ENCODE results near the gene PSMD8.
A peak's percentile ranks its signal among the peaks of the same experiment; 100 is the strongest.
"Not testable (repeated sequence)": the region's sequence is repeated elsewhere in the genome, so short reads cannot be mapped to it uniquely, and the experiment has no call there.

The PSMD8 gene

DNA sequence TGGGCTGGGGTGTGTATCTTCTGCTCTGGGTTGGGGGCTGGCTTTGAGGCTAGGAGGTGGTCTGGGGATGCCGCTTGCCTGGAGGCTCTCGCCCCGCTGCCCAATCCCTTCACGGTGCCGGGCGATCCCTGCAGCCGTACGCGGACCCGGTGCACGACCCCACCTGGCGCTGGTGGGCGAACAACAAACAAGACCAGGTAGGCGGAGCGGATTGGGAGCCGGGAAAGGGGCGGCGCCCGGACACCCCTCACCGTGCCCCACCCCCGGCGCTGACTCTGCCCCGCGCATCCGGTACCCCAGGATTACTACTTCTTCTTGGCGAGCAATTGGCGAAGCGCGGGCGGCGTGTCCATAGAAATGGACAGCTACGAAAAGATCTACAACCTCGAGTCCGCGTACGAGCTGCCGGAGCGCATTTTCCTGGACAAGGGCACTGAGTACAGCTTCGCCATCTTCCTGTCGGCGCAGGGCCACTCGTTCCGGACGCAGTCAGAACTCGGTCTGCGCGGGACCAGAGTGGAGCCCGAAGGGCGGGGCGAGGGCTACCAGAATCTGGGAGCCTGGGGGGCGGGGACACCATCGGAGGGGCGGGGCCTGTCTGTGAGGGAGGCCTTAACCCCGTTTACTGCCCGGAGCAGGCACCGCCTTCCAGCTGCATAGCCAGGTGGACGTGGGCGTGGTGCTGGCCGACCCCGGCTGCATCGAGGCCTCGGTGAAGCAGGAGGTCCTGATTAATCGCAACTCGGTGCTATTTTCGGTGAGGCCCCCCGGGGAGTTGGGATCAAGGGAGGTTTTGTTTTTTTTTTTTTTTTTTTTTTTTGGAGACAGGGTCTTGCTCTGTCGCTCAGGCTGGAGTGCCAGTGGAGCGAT, 12.1 kb upstream of the PSMD8 start:
- DNase-seq = peak; percentile 56

DNA sequence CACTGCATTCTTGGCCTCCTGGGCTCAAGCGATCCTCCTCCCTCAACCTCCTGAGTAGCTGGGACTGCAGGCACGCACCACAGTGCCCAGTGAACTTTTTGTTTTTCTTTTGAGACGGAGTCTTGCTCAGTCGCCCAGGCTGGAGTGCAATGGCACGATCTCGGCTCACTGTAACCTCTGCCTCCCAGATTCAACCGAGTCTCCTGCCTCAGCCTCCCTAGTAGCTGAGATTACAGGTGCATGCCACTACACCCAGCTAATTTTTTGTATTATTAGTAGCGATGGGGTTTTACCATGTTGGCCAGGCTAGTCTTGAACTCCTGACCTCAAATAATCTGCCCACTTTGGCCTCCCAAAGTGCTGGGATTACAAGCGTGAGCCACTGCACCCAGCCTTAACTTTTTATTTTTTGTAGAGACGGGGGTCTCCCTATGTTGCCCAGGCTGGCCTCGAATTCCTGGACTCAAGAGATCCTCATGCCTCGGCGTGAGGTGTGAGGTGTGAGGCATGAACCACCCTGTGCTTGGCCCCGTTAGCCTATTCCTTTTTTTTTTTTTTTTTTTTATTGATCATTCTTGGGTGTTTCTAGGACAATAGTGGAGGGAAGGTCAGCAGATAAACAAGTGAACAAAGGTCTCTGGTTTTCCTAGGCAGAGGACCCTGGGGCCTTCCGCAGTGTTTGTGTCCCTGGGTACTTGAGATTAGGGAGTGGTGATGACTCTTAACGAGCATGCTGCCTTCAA, 11.3 kb upstream of the PSMD8 start:
- DNase-seq = not testable (repeated sequence)

DNA sequence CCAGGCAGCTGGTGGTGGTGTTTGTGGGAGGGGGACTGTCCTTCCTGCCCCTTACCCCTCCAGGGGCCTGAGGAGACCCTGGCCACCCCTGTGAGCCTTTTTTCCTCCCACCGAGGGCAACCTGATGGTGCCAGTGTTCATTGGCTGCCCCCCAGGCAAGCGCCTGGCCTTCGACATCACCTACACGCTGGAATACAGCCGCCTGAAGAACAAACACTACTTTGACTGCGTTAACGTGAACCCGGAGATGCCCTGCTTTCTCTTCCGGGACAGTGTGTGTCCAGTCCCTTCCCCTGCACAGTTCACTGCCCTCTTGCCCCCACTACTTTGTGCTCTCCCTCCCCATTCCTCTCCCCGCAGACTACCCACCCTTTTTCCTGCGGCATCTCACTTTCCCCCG, 7.3 kb upstream of the PSMD8 start:
- no peak for DNase-seq

DNA sequence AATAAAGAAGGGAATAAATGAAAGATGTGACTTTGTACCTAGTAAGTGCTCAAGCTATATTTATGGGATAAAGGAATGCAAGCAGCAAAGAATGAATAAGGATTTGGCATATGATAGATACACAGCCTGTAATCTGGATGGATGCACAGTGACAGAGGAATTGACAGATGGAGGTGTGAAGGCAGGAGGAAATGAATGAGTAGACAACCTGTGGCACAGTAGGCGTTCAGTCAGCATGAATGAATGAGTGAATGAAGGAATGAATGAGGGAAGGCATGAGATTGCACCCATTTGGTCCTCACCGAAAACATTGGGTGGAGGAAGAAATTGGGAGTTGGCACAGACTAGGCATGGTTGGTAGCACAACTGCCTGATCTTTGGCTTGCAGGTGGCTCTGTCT, 4.8 kb upstream of the PSMD8 start:
- DNase-seq = no peak

DNA sequence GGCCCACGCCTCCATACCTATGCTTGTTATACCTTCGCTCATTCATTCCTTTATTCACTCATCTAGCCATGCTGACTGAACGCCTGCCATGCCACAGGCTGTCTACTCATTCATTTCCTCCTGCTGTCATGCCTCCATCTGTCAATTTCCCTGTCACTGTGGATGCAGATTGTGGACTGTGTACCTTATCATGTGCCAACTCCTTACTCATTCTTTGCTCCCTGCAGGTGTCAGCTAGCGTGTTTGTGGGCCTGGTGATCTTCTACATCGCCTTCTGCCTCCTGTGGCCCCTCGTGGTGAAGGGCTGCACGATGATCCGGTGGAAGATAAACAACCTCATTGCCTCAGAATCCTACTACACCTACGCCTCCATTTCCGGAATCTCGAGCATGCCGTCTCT, 4.1 kb upstream of the PSMD8 start:
- DNase-seq = no peak

DNA sequence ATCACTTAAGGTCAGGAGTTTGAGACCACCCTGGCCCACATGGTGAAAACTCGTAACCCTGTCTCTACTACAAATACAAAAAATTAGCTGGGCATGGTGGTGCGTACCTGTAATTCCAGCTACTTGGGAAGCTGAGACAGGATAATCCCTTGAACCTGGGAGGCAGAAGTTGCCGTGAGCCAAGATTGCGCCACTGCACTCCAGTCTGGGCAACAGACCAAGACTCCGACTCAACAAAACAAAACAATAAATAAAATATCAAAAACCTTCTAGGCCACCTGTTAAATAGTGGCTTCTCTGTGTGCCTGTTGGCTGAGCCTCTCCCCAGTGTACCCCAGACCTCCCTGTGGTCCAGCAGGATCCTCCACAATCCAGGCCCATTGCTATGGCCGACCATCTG, 3.3 kb upstream of the PSMD8 start:
- no peak for DNase-seq

DNA sequence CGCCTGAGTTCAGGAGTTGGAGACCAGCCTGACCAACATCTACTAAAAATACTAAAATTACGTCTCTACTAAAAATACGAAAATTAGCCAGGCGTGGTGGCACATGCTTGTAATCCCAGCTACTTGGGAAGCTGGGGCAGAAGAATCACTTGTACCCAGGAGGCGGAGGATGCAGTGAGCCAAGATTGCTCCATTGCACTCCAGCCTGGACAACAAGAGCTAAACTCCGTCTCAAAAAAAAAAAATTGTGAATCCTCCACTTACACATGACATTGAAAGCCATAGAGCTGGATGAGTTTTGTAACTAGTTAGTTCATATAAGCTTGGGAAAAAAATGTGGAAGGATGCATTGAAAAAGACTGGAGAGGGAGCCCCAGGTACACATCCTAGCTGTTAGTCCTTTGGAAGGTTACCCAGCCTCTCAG, 452 bp upstream of the PSMD8 start:
- no peak for DNase-seq

DNA sequence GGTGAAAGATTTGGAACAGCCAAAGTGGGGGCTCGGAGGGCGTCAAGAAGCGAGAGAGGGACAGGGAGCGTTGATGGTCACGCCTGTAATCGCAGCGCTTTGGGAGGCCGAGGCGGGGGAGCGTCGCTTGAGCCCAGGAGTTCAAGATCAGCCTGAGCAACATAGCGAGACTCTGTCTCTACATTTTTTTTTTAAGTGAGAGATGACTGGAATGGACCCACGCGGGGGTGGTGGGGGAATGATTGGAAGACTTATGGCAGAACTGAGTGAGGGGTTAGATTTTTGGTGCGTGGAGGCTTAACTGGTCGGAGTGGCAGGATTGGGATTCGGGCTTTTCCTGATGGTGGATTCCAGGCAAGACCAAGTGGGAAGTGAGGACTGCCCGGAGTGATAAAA, 725 bp downstream of the PSMD8 start:
- DNase-seq = no peak

DNA sequence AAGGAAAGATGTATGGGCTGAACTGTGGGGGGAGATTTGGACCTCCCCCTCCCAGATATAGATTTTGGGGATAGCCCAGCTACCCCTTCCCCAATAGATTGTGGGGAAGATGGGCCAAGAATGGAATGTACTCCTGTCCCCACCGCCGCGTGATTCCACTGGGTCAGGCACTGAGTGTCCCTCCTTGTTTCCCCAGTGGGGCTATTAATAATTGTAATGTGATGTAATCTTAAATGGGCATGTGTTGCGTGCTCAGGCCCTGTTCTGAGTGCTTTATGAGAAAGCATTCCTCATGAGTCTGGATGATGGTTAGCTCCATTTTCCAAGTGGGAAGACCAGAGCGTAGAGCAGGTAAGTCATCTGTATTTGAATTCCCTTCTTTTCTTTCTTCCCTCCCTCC, 1.4 kb downstream of the PSMD8 start:
- DNase-seq = no peak

DNA sequence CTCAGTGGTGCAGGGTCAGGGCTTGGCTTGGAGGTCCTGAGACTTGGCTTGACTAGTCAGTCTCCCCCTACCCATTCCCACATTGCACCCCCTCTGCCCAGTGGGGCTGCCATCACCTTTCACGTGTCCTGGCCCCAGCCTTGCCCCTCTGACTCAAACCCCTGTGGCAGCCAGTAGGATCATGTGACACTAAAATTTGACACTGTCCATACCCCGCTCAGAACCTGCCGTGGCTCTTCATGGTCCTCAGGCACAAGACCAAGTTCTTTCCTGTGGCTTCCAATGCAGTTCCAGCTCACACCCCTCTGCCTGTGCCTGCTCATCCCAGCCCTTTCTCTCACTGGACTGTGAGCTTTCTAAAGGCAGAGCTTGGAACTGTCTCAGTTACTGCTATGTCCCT, 2.2 kb downstream of the PSMD8 start:
- no peak for DNase-seq

DNA sequence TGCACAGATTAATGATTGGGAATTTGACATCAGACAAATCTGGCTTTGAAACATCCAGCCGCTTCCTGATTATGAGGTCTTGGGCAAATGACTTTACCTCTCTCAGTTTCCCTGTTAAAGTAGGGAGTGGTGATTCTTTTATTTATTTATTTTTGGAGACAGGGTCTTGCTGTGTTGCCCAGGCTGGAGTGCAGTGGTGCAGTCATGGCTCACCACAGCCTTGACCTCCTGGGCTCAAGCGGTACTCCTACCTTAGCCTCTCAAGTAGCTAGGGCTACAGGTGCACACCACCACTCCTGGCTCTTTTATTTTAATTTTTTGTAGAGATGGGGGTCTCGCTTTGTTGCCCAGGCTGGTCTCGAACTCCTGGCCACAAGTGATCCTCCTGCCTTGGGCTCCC, 2.7 kb downstream of the PSMD8 start:
- no peak for DNase-seq

DNA sequence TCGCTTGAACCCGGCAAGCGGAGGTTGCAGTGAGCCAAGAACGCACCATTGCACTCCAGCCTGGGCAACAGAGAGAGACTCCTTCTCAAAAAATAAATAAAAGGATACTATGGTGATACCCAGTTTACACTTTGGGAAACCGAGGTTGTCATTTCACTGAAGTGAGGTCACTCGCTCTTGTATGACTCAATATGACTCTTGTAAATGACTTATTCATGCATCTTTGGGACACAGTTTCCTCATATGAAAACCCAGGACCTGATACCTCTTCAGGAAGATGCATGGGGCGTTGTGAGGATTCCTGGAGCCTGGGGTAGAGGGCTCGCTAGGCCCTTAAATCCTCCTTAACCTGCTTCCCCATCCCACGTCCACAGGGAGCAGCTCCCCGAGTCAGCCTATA, 4.5 kb downstream of the PSMD8 start:
- no peak for DNase-seq

DNA sequence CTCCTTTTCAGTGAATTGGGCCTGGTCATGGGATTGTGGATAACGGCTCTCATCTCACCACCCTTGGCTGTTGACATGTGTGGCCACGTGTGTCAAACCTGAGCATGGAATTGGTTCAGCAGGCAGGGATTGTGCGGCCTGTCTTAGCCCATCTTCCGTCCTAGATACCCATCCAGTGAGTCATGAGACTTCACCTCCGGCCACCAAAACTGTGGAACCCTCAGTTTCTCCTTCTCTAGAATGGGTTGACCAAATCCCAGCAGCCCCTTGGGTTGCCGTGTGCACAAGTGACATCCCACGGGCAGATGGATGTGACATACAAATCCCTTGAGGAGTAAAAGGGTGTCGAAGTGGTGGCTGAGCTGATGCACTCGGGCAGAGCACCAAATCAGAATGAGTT, 6.8 kb downstream of the PSMD8 start:
- DNase-seq = no peak

DNA sequence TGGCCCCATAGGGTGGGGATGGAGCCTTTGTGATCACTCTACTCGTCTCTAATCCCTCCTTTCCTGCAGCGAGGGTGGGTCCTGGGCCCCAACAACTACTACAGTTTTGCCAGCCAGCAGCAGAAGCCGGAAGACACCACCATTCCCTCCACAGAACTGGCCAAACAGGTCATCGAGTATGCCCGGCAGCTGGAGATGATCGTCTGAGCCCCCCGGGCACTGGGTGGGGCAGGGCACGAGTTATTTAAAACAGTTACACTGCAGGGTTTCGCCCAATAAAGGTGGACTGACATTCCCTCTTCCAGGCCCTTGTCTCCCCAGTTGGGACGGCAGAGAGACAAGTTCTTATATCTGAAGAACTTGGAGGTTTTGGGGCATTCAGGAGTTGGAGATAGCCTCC, 8.8 kb downstream of the PSMD8 start:
- no peak for DNase-seq

DNA sequence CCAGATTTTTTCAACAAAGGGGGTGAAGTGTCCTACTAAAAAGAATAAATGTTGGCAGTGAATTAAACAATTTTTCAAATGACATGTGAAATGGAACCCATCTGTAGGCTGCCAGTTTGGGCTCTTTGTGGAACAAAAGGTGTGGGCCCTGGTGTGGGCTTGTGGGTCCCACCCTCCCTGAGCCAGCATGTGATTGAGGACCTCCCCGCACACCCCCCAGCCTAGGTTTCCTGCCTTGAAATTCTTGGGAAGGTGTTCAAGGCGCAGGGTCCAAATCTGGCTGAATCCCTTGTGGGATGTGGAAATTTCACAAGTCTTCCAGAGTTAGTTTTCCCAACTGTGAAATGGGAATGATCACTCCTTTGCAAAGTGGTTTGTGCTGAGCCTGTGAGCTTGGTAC, 9.4 kb downstream of the PSMD8 start:
- no peak for DNase-seq

DNA sequence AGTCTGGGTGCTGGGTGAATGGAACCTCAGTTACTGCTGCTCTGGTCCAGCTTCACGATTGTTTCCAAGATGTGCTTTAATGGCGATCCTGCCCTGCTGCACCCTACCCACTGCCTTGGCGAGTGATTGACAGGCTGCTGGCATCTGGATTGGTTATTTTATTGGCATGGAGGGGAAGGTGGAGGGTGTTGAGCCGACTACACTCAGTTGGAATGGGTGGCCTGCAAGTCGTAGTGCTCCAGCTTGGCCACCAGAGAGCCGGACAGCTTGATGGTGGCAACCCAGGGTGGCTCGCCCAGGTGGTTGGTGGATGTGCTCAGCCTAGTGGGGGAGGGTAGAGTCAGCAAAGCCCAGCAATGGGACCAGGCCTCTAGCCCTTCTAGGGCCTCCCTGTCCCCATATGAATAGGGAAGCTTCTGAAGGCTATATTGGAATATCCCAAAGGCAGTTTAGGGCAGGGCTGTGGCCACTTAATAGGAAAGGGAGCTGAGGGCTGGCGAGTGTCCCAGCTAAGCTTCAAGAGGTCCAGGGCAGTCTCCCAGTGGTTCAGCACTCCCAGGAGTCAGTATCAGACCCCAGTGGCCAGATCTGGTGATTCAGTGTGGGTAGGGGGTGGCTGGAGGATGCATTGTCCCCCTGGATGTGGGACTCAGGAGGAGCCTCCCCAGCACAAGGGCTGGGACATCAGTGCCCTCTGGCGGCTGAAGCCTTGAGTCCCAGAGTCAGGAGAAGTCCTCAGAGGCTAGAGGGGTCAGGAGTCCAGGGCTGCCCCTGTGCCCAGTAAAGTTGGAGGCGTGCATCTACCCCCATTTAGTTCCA, 10.0 kb downstream of the PSMD8 start:
- DNase-seq = no peak

DNA sequence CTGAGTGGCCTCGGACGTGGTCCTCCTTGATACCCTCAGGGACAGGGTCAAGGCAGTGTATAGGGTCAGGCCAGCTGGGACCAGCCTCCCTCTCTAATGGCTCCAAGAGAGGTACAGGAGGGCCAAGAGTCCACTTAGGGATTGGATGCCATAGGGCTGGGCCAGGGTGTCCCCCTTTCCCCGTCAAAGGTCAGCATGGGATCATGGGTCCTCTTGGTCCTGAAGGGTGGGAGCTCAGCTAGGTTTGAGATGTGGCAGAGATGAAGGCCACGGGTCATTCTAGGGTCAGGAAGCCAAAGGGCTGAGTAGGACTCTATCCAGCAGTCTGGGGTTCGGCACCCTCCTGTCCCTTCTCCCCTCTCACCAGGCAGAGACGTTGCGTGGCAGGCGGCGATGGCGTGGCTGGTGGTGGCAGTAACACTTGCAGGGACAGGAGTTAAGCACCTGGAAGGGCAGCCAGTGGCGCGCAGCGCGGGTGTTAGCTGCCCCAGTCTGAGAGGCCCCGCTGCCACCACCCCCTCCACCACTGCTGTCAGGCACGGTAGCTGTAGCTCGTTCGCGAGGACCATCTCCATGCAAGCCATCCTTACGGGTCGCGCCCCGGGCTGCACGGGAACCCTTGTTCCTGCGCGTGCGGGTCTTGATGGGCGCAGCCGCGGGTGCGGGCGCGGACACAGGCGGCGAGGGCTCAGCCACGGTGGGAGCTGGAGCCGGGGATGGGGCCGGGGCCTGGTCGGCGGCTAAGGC, 10.9 kb downstream of the PSMD8 start:
- DNase-seq = no peak

DNA sequence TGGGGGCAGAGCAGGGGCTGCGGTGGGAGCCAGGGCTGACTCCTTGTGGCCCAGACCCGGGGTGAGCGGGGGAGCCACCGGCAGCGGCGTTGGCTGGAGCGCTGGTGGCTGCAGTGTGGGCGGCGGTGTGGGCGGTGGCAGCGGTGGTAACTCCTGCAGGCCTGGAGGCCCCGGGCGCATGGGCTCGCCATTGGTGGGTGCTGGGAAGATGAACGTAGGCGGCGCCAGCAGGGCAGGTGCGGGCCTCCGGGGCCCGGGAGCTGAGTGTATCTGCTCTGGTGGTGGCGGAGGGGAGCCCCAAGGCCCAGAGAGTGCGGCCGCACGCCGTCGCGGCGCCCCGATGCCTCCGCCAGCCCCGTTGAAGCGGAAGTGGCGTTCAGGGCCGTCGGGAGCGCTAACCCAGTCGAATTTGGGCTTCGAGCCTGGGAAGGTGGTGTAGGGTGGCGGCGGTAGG, 11.5 kb downstream of the PSMD8 start:
- no peak for DNase-seq

DNA sequence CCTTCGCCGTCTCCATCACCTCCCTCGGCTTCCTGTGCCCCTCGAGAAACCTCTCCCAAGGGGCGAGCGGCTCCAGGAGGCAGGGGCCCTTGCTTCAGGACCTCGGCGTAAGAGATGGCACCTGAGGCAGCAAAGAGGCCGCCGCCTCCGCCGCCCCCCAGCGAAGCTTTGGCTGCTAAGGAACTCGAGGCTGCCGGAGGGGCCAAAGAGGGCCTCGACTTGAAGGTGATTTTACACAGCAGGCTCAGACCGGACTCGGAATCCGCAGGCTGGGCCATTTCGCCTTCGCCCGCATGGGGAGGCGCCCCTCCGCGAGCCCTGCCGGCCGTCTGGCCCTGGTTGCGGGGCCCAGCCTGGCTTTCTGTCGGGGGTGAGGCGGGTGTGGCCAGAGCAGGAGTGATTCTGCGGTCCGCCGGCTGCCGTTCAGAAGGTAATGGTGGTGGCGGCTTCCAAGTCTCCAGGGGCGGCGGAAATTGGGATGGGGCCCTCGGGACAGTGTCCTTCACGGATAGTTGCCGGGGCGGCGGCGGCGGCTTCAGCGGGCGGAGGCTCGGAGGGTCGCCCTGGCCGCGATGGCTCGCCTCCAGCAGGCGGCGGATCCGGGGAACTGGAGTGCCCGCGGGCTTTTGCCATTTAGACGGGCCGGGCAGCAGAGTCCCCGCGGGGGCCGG, 12.1 kb downstream of the PSMD8 start:
- DNase-seq = no peak

DNA sequence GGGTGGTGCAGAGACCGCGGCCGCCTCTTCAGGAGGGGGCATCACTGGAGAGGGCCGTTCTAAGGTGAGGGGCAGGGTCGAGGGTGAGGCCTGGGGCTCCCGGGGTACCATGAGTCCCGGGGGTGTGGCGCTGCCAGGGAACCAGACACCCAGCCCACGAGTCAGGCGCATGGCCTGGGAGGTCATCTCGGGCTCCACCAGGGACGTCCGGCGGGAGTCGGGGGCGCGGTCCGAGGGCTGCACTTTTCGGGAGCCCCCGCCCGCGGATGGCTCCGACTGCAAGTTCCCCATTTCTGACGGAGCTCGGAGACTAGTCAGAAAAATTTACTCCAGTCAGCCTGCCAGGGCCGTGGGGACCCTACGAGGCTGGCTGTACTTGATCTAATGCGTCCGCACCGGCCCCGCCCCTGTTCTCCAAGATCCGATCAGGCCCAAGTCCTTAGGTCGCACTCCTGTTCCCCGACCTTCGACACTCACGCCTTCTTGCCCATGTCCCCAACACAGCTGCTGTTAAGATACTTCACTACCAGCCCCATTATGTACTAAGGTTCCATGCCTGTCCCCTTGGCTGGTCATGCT, 12.7 kb downstream of the PSMD8 start:
- no peak for DNase-seq

DNA sequence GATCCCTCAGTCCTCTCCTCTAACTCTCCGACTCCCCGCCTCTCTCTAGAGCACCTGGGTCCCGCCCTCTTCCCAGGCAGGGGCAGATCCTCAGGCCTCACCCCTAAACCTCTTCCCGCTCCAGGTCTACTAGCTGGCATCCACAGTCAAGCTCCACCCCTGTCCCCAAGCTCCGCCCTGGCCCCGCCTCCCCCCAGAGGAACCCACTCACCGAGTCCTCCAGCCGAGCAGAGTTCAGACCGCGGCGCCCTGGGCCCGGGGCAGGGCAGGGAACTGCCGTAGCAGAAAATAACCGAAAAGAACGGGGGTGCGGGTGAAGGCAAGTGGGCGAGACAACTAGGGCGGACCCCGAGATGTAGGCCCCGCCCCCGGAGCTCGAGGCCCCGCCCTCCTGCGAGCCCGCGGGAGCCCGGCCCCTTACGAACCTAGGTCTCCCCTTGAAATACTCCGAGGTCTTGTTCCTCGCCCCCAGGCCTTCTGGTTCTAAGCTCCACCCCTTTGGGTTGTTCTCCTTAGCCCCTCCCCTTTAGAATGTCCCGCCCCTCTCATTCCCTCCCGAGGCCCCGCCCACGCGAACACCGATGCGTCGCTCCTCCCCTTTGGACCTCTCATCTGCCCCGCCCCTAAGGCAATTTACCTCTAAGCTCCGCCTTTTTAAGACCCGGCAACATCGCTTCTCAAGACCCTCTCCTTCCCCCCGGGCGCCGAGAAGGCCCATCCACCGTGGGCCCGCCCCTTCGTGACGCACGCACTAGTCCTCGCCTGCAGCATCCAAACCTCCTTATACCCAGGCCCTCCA, 13.4 kb downstream of the PSMD8 start, which contains the start of gene GGN:
Gene GGN, minus strand, starts transcription at position 485 of the 799 bp plus-strand sequence. CDS start 773 bp downstream, outside the sequence.
- DNase-seq = peak; percentile 64
